HL-60 (cell line): ENCODE results near the gene MEGF10.

ENCODE experiments used
- GABPA ChIP-seq: IDR thresholded peaks from 2 replicates; pipeline ENCODE4 v1.6.1; 2012; ENCODE audit warnings: low read depth
- REST ChIP-seq: IDR thresholded peaks from 2 replicates; pipeline ENCODE4 v1.6.1; 2012; ENCODE audit warnings: low read depth; ENCODE audit not compliant: insufficient replicate concordance
- SPI1 ChIP-seq: IDR thresholded peaks from 2 replicates; pipeline ENCODE4 v1.6.1; 2012; ENCODE audit warnings: low read depth, mild to moderate bottlenecking, borderline replicate concordance
- TF ChIP-seq, protein P1 (sequence below): IDR thresholded peaks from one replicate; pipeline ENCODE4 v1.5.1; 2011; ENCODE audit warnings: low read length, control low read depth, inconsistent platforms; ENCODE audit not compliant: insufficient read depth

DNA sequence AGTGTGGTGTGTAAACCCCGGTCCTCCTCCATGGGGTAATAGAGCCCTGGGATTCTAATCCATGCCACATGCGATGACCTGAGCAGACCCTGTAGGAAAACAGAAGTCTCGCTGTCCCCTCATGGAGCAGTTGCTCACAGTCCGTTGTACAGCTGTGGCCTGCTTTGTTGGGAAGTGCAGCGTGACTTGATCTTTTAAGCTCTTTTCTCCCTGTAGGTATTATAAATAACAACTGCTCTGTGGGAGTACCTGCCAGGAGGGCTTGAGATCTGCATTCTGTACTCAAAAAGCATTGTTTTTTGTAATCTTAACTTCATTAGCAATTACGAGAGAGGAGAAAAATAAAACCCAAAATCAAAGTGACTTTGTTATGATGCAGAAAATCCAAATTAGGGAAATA, 17.3 kb downstream of the MEGF10 start:
- TF ChIP-seq GABPA, result no peak
- no peak for TF ChIP-seq REST
- TF ChIP-seq, protein P1, sequence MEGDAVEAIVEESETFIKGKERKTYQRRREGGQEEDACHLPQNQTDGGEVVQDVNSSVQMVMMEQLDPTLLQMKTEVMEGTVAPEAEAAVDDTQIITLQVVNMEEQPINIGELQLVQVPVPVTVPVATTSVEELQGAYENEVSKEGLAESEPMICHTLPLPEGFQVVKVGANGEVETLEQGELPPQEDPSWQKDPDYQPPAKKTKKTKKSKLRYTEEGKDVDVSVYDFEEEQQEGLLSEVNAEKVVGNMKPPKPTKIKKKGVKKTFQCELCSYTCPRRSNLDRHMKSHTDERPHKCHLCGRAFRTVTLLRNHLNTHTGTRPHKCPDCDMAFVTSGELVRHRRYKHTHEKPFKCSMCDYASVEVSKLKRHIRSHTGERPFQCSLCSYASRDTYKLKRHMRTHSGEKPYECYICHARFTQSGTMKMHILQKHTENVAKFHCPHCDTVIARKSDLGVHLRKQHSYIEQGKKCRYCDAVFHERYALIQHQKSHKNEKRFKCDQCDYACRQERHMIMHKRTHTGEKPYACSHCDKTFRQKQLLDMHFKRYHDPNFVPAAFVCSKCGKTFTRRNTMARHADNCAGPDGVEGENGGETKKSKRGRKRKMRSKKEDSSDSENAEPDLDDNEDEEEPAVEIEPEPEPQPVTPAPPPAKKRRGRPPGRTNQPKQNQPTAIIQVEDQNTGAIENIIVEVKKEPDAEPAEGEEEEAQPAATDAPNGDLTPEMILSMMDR, result no peak
- TF ChIP-seq SPI1, result no peak
